B cell (primary cell): Measurements from ENCODE around the gene SH3RF3.

Experiments used
- CTCF ChIP-seq: fragments of 200-600 bp; IDR thresholded peaks from one replicate; pipeline ENCODE4 v1.8.0; 2022; ENCODE audit warnings: antibody characterized with exemption, mild to moderate bottlenecking
- EZH2 ChIP-seq: IDR thresholded peaks from 2 replicates; pipeline ENCODE4 v1.6.1; 2012; ENCODE audit warnings: borderline replicate concordance, low read depth, mild to moderate bottlenecking, moderate library complexity, low read length; ENCODE audit not compliant: insufficient read depth, poor library complexity, severe bottlenecking

DNA sequence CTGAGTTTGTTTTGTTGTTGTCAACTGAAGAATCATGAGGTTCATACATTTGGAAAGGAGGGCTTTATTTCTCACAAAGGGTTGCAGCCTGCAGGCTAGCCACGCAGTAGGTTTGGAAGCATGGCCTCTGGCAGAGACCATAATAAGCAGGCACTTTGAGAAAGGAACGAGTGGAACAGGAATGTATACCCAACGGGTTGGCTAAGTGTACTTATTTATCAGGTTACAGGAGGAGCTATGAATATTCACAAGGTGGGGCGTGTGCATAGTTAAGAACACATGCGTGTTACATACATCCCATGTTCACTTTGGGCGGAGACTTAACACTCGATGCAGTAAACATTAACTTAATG, 30.1 kb upstream of the SH3RF3 start:
- no peak for TF ChIP-seq EZH2
- no peak for TF ChIP-seq CTCF
